Left hindlimb (tissue), 1 donor: ENCODE data around the gene MTHFD1L.
A peak's percentile ranks its signal among the peaks of the same experiment; 100 is the strongest.
"Not testable (repeated sequence)": the region's sequence is repeated elsewhere in the genome, so short reads cannot be mapped to it uniquely, and the experiment has no call there.

ENCODE experiments used
- DNase-seq: peaks from one replicate; pipeline ENCODE4 v3.0.0-alpha.2; 2018

MTHFD1L gene

DNA sequence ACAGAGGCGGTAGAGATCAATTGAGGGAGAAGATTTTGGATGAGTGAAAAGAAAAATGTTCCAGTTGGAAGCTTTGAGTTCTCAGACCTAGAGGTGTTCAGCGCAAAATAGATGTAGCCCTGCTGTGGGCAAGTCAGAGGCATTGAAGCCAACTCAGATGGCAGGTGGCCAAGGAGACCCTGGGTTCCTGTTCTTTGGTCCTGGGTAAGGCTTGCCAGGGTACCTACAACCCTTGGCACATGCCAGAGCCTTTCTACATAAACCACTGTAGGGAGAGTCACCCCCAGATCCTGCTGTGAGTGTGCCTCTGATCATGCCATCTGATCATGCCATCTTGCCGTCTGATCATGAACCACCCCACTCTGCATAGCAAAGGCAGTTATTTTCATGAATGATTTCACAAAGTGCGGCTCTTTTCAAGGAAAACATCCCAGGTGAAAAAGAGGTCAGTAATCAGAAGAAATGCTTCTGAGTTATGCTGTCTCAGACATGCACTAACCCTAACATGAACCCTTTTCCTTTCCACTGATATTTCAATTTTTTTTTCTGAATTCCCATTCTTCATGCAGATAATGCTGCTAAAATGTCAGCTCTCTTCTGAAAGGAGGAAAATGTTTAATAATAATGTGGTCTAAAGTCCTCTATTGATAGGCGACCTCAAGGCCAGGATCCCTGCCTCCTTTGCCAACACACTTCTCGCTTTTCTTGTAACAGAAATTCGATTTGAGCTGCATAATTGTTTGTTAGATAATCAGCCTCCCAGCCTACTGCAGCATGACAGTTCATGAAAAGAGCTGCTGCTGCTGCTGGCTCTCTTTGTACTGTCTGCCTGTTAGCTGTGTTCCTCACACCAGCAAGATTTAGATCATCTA is 153.6 kb downstream of the MTHFD1L start:
- DNase-seq: no peak

GRCh38 chr6:151021896-151022295 is 156.4 kb downstream of the MTHFD1L start:
- DNase-seq: no peak

DNA sequence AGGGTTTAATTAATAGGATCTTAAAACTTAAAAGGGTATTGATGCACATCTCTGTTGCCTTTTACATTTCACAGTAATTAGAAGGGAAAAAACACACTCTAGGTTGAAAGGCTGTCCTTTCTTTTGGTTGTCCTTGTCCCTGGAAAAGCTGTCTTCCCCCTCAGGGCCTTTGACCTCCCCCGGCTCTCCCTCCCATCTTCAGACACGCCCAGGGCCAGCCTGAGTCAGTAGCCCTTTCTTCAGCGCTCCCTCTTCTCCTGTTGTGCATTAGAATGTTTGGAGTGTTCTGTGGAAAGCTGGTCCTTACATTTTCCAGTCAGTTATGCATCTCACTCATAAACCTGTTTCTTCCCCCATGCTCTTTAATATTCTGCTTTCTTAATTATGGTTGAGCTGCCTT is 157.0 kb downstream of the MTHFD1L start:
- DNase-seq: no peak

DNA sequence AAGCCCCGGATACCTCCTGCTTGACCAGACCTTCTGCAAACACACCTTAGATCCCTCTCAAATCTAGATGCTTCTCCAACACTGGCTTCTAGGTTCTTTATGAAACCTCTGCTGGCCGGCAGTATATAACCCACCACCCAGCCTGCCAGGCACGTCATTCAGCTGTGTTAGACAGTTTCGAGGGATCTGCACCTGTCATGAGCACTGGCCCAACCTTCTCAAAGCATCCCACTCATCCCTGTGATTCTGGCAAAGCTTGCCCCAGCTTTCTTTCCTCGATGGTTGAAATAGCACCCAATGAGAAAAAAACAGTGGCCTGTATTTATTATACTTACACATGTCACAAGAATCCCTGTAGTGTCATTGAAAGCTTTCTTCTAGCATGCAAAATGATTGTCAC is 157.8 kb downstream of the MTHFD1L start:
- no peak for DNase-seq

DNA sequence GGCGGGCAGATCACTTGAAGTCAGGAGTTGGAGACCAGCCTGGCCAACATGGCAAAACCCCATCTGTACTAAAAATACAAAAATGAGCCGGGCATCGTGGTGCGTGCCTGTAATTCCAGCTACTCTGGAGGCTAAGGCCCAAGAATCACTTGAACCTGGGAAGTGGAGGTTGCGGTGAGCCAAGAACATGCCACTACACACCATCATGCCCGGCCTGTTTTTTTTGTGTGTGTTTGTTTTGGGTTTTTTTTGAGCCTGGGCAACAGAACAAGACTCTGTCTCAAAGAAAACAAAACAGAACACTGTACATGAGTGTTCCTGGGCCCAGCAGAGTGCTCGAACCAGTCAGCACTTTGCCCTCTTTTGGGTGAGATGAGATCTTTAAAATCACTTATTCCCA is 159.1 kb downstream of the MTHFD1L start:
- no peak for DNase-seq

DNA sequence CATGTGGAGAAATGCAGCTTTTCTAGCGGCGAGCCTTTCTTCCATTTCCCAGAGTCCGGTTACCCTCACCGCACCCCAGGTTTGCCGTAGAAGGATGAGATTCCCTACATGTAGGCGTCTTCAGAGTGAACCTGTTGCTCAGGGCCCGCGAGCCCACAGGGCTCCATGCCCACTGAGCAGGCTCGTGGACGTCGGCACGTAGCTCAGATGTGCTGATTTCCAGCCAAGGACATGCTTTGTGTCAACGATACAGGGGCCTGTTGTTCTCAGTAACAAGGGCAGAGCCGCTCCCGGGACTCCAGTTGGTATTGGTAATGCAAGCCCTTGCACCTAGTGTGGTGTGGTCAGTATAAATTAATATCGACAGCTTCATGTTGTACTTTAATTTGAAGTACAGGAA is 159.6 kb downstream of the MTHFD1L start:
- no peak for DNase-seq

GRCh38 chr6:151026041-151026663 is 160.7 kb downstream of the MTHFD1L start:
- DNase-seq: no peak

DNA sequence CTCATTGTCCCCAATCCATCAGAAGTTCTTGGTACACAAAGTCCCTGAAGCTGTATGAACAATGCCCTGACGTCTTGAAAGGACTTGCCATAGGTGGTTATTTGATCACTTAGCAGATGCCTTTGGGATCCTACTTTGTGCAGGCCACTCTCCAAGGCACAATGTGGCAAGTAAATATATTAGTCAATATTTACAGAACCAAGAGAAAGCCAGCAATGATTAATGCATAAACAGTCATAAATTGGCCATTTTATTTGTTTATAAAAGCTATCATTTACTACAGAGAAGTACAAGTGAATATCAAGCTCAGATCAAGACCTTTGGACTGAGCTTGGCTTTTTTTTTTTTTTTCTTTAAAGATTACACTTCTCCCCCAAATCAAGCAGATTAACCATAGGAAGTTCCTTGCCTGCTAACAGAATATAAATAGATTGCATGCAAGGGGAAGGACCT is 161.8 kb downstream of the MTHFD1L start:
- no peak for DNase-seq

GRCh38 chr6:151027936-151028838 is 162.7 kb downstream of the MTHFD1L start:
- no peak for DNase-seq

- no peak for DNase-seq
These were observed 164.5 kb downstream of the MTHFD1L start for GRCh38 chr6:151029970-151030369.

- DNase-seq: no peak
These were observed 166.5 kb downstream of the MTHFD1L start for GRCh38 chr6:151032034-151032433.

DNA sequence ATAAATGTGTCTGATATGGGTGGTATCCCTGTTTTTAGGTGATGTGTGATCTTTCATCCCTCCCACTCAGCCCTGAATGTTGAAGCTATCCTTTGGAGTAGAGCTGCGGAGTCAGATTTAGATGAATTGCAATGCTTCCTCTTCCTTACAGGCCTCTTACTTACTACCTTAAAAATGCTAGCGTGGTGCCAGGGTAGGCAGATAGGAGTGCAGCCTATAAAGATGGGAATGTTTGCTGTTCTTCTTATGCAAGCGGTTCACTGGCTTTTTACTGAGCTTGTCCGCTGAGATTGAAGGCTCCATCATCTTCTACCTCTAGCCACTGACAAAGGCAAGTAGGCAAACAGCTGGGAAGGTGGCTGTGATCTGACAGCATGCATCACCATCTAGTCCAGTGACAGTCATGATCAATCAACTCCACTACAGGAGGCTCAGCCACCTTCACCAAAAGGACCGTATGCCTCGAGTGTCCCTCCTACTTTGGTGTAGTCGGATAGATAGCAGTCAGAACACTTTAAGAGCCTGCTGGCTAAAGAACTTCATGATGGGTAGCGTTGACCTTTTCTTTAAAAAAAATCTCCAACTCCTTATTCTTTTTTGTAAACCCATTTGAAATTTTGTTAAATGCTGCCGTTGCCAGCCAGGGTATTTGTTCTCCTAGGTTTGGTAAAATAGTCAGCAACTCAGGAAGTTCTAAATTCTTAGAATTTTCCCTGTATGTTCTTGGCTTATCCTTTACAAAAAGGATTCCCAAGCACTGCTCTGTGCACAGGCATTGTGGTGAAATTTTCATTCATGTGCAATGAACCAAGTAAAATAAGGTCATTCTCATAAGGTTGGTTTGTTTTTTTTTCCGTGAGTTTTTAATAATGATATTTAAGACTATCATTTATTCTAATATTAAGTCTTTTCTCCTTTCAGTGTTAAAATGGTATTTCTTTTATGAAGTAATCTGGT is 169.6 kb downstream of the MTHFD1L start:
- no peak for DNase-seq

GRCh38 chr6:151036211-151036721 is 170.8 kb downstream of the MTHFD1L start:
- not testable (repeated sequence) for DNase-seq

- no peak for DNase-seq
These were observed 171.6 kb downstream of the MTHFD1L start for GRCh38 chr6:151036869-151037680.

DNA sequence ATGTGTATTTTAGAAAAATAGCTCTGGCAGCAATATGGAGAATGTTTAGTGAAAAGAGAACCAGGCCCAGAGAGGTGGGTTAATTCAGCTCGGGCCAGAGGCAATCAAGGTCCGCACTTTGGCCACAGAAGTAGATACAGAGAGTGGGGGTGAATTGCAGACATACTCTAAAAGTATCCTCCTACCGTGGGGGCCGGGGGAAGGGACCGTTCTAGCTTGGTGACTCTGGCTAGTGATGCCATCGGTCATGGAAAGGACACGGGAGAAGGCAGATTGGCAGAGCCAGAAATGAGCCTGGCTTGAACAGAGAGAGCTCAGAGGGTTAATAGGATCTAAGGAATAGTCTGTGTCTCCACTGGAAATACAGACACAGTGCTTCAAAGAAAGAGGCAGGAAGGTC is 173.1 kb downstream of the MTHFD1L start:
- no peak for DNase-seq

GRCh38 chr6:151040888-151041521 is 175.5 kb downstream of the MTHFD1L start:
- peak; percentile 77 for DNase-seq

DNA sequence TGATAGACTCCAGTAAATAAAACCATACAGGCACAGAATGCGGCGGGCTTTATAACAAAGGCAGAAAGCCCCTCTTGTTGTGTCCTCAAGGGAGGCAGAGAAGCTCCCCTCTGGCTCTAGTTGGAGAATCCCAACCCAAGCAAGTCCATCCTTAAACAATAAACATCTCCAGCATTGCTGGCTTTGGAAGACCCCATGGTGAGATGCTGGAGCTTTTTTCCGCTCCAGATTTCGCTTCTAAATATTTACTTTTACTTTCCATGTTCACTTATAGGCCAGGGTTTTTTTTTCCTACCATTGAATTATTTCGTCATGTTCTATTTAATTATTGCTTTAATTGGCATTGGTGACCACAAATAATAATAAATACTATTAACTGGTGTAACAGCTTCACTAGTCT is 176.2 kb downstream of the MTHFD1L start:
- DNase-seq: no peak

GRCh38 chr6:151042911-151043330 is 177.4 kb downstream of the MTHFD1L start:
- DNase-seq: peak; percentile 57

GRCh38 chr6:151043944-151044343 is 178.4 kb downstream of the MTHFD1L start:
- DNase-seq: no peak
